Progenitor cell of endocrine pancreas (in vitro differentiated cells): Measurements from ENCODE around the gene MAP3K4. TPM values are rescaled to one million over a fixed set of nuclear protein-coding genes. Genes with fewer than 3 reads are reported as not detected.

Experiments used
- DNase-seq: peaks from one replicate; pipeline ENCODE4 v3.0.0; 2021; ENCODE audit warnings: low spot score; ENCODE audit not compliant: unreplicated experiment
- H3K27ac Mint-ChIP-seq: 2 replicates; pipeline ENCODE4 v1.8.0; 2021; ENCODE audit warnings: mild to moderate bottlenecking, moderate library complexity, mixed read lengths
- H3K27me3 Mint-ChIP-seq: 2 replicates; pipeline ENCODE4 v1.8.0; 2021; ENCODE audit warnings: mixed read lengths
- H3K36me3 Mint-ChIP-seq: 2 replicates; pipeline ENCODE4 v1.8.0; 2022; ENCODE audit warnings: mixed read lengths; ENCODE audit not compliant: insufficient read depth
- H3K4me1 Mint-ChIP-seq: 2 replicates; pipeline ENCODE4 v1.8.0; 2021; ENCODE audit warnings: low read depth, mixed read lengths
- H3K4me3 Mint-ChIP-seq: 2 replicates; pipeline ENCODE4 v1.8.0; 2021; ENCODE audit warnings: low read depth, mild to moderate bottlenecking, moderate library complexity, mixed read lengths
- H3K9me3 Mint-ChIP-seq: 2 replicates; pipeline ENCODE4 v1.8.0; 2021; ENCODE audit warnings: low read depth, mixed read lengths
- CTCF ChIP-seq: fragments of 200-600 bp; sonication (generic); IDR thresholded peaks from one replicate; pipeline ENCODE4 v1.5.0; 2021; ENCODE audit warnings: antibody characterized with exemption, mild to moderate bottlenecking; ENCODE audit not compliant: unreplicated experiment
- total RNA-seq: library from RNA; stranded (reverse); gene quantifications from 2 replicates; pipeline ENCODE4 v1.2.1, GENCODE V29; 2021

MAP3K4 gene
- total RNA-seq, 1 donor from 2014 or later: 68.1 TPM

GRCh38 chr6:161163466-161164181 lies 172.1 kb downstream of the MAP3K4 start:
- H3K4me1 Mint-ChIP-seq: peaks cover 3% of the 10 kb centered on the region
- H3K9me3 Mint-ChIP-seq: no peaks in the 10 kb centered on the region
- H3K36me3 Mint-ChIP-seq: peaks cover 25% of the 10 kb centered on the region
- H3K4me3 Mint-ChIP-seq: no peak overlapping the region
- H3K27me3 Mint-ChIP-seq: no peaks in the 10 kb centered on the region
- no peak overlapping the region for H3K27ac Mint-ChIP-seq
- TF ChIP-seq CTCF: no peak
- DNase-seq: no peak

DNA sequence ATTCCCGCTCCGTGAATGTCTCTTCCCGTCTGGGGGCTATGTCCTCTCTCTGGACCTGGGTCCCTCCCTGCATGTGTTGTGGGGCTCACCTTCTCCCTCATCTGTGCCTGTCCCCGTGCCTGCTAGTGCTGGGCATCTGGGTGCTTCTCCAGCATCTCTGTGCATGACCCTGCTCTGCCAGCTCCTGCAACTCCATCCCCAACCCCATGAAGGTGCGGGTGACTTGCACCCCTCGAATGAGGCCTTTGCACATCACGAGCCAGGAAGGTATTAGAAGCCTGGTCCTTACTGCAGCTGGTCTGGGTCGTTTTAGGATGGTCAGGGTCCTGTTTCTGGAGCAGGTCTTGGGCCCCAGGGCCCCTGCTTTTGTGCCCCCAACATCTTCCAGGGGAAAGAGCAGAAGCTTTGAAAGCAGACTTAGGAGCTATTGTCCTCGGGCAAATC lies 172.6 kb downstream of the MAP3K4 start:
- Mint-ChIP-seq H3K27ac (no peak overlapping the region), H3K9me3 (no peaks in the 10 kb centered on the region), H3K4me3 (no peak overlapping the region), H3K4me1 (peaks cover 3% of the 10 kb centered on the region), H3K27me3 (no peaks in the 10 kb centered on the region), H3K36me3 (peaks cover 25% of the 10 kb centered on the region)
- DNase-seq: no peak
- TF ChIP-seq CTCF: no peak

GRCh38 chr6:161166176-161166575 lies 174.6 kb downstream of the MAP3K4 start:
- Mint-ChIP-seq H3K9me3 (no peaks in the 10 kb centered on the region), H3K4me3 (no peak overlapping the region), H3K27ac (no peak overlapping the region), H3K36me3 (peaks cover 22% of the 10 kb centered on the region), H3K4me1 (peaks cover 3% of the 10 kb centered on the region), H3K27me3 (no peaks in the 10 kb centered on the region)
- no peak for TF ChIP-seq CTCF
- no peak for DNase-seq

DNA sequence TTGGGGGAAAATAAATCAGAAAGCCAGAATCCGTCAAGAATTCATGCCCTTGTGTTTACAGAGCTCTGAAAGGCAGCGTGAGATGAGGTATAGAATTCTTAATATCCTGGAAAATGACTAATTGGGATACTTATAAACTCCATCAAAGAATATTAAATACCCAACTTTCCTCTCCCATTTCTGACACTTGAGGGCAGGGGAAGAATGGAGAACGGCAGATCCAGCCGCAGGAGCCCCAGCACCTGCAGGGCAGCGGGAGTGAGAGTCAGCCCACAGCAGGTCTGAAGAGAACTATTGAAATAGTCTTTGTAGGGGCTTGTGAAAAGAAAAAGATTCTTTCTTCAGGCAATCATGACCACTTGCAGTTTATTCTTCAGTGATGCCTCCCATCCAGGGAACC lies 175.1 kb downstream of the MAP3K4 start:
- peaks cover 3% of the 10 kb centered on the region for H3K4me1 Mint-ChIP-seq
- no peaks in the 10 kb centered on the region for H3K27me3 Mint-ChIP-seq
- no peak overlapping the region for H3K4me3 Mint-ChIP-seq

More for the DNA sequence above, 175.1 kb downstream of the MAP3K4 start:
- Mint-ChIP-seq H3K9me3 (no peaks in the 10 kb centered on the region), H3K36me3 (peaks cover 22% of the 10 kb centered on the region), H3K27ac (peak overlapping the region; percentile 50)
- DNase-seq: no peak
- TF ChIP-seq CTCF: no peak
